CD4-positive, alpha-beta T cell treated with Interferon gamma for 1 hour (primary cell): ENCODE data around the gene TERF2IP.

Experiments
- DNase-seq: peaks from one replicate; pipeline ENCODE4 v3.0.0-alpha.2; 2020

The TERF2IP gene

DNA sequence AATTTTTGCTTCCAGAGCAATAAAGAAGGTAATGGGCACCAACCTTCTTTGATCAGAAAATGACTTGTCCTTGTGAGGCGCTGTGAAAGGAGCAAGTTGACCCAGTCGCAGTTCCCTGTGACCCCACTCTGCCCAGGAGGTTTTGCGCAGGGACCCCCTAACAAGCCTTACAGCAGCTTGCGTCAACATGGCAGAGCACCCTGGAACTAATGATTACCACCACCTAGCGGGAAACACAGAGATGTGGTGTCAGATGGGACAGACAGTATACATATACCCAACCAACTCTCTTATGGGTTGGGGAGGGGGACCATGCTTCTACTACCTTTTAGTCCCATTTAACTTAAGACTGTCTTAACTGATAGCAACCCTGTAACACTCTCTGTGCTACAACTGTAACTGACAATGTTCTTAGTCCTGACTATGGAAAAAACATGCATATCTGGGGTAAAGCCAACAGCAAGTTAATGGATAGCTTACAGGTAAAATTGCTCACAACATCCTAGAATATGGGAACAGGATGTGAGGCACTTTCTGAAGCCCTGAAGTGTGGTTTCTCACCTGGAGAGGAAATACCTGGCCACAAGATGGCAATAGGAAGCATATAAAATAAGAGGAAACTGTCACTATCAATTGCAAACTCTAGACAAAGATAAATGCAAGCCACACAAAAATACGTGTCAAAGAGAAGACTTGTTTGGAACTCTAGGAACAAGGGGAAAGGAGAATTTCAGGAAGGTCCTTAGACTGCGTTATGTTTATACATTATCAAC, 3.1 kb upstream of the TERF2IP start:
- no peak for DNase-seq

DNA sequence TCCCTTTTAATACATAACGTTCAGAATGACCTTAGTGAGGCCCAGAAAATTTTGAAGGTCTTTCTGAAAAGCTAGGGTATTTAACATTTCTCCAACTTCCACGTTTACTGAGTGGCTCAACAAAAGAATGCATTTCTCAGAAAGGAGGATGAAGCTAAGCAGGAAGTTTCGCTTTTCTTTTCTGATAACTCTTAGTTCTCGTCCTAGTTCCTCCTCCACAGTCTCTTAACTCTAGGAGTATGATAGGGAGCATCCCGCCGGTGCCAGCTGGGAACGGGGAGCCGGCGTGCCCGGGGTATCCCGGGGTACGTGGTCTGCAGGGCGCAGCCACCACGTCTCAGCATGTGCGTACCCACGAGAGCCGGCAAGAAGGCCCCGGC, 471 bp upstream of the TERF2IP start:
- DNase-seq: no peak

DNA sequence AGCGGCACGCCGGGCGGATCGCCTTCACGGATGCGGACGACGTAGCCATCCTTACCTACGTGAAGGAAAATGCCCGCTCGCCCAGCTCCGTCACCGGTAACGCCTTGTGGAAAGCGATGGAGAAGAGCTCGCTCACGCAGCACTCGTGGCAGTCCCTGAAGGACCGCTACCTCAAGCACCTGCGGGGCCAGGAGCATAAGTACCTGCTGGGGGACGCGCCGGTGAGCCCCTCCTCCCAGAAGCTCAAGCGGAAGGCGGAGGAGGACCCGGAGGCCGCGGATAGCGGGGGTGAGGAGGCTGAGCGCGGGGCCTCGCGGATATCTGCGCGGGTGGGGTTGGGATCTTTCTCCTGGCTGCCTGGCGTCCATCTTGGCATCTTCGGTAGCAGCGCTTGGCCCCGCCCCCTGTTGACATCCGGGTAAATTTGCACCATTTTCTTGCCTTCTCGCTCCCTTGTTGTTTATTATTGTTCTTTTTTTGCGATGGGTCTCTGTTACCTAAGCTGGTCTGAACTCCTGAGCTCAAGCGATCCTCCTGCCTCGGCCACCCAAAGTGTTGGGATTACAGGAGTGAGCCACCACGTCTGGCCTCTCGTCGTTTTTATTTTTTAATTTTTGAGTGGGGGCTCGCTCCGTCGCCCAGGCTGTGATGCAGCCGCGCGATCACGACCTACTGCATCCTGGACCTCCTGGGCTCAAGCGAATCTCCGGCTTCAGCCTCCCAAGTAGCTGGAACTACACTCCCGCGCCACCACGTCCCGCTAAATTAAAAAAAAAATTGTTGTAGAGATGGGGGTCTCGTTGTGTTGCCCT, 898 bp downstream of the TERF2IP start:
- peak; percentile 82 for DNase-seq

GRCh38 chr16:75653922-75654321, 6.3 kb downstream of the TERF2IP start:
- no peak for DNase-seq

GRCh38 chr16:75658175-75658574, 10.6 kb downstream of the TERF2IP start:
- DNase-seq: no peak

- DNase-seq: no peak
Observed at GRCh38 chr16:75660321-75660720, 12.7 kb downstream of the TERF2IP start.

GRCh38 chr16:75660726-75661302, 13.2 kb downstream of the TERF2IP start:
- no peak for DNase-seq

DNA sequence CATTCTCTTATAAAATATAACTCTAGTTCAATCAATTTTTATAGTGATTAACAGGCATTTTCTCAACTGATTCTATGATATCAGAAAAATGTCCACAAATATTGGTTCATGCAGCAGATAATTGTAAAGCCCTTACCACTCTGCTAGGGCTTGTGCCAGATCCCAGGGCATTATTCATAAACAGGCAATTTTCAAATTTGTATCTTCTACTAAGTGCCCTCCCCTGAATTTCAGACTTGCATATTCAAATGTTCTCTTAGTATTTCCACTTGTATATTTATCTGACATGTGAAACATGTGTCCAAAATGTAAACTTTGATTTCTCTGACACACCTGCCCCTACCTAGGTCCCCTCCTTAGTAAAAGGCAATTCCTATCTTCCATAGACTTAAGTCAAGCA, 19.9 kb downstream of the TERF2IP start:
- no peak for DNase-seq

DNA sequence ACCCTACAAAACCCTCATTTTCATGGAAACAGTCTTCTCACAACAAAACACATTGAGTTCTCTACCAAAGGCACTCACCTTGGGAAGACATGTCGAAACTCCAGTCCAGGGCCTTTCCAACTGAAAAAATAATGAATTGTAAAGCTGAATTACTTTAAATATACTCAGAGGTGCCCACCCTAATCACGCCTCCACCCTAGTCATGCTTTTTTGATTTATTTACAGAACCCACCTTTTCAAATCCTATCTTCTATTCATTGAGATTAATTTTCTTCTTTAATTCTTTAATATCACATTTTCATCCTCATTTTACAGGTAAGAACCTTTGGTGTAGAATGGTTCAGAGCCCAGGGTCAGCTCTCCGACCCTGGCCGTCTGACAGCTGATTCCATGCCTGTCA, 29.3 kb downstream of the TERF2IP start, which contains the start of gene CPHXL2:
TSS of gene CPHXL2 (minus strand) at position 101 of the 400 bp plus-strand sequence. CDS start at position 91, 10 bp downstream.
- DNase-seq: no peak

GRCh38 chr16:75679366-75679765, 31.8 kb downstream of the TERF2IP start:
- DNase-seq: no peak

DNA sequence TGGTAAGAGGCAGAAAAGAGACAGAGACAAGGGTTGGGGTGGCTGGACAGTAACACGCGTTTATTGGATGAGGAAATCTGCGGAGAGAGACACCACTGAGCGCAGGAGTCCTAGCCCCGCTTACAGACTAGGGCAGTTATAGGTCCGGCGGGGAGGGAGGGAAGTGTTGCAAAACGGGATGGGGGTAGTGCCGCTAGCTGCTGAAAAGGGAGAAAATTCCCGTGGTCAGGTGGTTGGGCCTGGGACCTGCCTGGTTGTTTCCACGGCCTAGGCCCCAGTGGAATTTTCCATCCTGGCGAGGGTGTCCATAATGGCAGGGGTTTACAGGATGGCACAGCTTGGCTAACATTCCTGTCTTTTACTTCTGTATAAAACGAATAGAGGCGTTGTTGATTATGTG, 34.7 kb downstream of the TERF2IP start:
- DNase-seq: no peak

GRCh38 chr16:75687361-75687760, 39.8 kb downstream of the TERF2IP start:
- no peak for DNase-seq

GRCh38 chr16:75695708-75696107, 48.1 kb downstream of the TERF2IP start:
- DNase-seq: no peak

DNA sequence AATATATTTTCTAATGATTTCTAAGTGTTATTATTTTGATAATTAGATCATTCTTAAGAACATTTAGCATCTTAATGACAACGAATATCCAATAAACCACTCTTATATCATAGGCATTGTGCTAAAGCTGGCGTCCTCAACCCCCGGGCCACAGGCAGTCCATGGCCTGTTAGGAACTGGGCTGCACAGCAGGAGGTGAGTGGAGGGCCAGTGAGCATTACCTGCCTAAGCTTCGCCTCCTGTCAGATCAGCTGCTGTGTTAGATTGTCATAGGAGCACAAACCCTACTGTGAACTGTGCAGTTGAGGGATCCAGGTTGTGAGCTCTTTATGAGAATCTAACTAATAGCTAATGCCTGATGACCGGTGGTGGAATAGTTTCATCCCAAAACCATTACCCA, 50.0 kb downstream of the TERF2IP start:
- no peak for DNase-seq

GRCh38 chr16:75701361-75701760, 53.8 kb downstream of the TERF2IP start, which contains the start of gene DUXB:
DUXB (minus strand) TSS chr16:75701461; CDS start chr16:75701418, 43 bp downstream.
- DNase-seq: no peak

DNA sequence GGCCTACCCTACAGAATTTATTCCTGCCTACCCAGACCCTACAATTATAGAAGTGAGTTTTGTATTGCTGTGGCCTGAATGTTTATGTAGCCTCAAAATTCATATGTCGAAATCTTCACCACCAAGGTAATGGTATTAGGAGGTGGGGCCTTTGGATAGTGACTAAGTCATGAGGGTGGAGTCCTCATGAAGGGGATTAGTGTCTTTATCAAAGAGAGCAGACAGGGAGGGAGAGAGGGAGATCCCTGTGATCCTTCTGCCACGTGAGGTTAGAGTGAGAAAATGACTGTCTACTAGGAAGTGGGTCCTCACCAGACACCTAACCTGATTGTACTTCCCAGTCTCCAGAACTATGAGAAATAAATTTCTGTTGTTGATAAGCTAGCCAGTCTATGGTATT, 54.7 kb downstream of the TERF2IP start:
- DNase-seq: no peak

- DNase-seq: no peak
Observed at GRCh38 chr16:75703306-75703705, 55.7 kb downstream of the TERF2IP start.
